ENCODE data around the gene C1QA.

C1QA gene

DNA sequence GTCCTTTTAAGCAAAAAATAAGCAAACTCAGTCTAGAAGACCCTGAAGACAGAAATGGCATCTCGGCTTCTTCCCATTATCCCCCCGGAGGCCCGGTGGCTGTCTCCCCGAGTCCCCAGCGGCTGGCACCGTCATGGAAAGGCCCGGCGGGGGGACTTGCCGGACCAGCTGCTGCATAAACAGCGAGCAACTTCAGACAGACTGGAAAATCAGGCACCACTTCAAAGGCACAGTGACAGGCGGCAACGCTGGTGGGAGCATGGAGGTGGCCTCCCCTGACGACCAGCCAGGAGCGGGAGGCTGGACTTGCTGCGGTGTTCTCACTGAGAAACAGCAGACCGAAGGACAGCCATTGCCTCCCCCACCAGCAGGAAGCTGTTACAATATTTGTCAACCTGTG, 18.4 kb upstream of the C1QA start (continued):
- TF ChIP-seq ZNF843 (tag by site-specific recombination; IDR thresholded peaks at IDR 0.05) (no peak), GLIS2 (tag by site-specific recombination; IDR thresholded peaks at IDR 0.05) (0 out of 2 replicates have a peak, but pooled peaks have one; percentile 25), ZXDB (tag by site-specific recombination; IDR thresholded peaks at IDR 0.05) (no peak), SCRT1 (tag by site-specific recombination; IDR thresholded peaks at IDR 0.05; ENCODE audit: borderline replicate concordance) (no peak), KLF1 (tag by site-specific recombination; IDR thresholded peaks at IDR 0.05) (no peak)
- TF ChIP-seq, protein P1, sequence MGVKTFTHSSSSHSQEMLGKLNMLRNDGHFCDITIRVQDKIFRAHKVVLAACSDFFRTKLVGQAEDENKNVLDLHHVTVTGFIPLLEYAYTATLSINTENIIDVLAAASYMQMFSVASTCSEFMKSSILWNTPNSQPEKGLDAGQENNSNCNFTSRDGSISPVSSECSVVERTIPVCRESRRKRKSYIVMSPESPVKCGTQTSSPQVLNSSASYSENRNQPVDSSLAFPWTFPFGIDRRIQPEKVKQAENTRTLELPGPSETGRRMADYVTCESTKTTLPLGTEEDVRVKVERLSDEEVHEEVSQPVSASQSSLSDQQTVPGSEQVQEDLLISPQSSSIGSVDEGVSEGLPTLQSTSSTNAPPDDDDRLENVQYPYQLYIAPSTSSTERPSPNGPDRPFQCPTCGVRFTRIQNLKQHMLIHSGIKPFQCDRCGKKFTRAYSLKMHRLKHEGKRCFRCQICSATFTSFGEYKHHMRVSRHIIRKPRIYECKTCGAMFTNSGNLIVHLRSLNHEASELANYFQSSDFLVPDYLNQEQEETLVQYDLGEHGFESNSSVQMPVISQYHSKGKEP (tag by site-specific recombination; IDR thresholded peaks at IDR 0.05): no peak

DNA sequence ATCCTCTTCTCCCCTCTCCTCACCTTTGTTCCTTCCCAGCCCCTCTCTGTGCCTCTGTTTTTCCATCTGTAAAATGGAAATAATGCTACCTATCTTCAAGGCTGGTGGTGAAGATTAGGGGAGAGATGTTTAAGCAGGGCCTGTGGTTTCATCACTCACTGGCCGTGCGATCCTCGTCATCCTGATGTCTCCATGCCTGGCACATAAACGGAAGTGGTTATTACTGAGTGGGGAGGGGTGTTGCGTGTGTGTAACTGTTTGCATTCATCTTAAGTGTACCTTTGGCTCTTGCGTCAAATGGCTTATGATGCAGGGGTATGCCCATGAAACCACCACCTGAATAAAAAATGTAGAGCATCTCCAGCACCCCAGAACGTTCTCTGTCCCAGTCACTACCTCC, 17.2 kb upstream of the C1QA start:
- Histone ChIP-seq H3K27ac (ENCODE audit: extremely low read depth, low read depth, low read length) (no peak overlapping the region), H3K4me3 (ENCODE audit: low read depth, low read length) (no peak overlapping the region), H3K9me3 (ENCODE audit: control insufficient read depth, insufficient read depth, low read depth, low read length) (no peaks in the 10 kb centered on the region), H3K36me3 (ENCODE audit: control insufficient read depth in 2 of 2, insufficient read depth in 1 of 2, low read length in 2 of 2) (no peaks in the 10 kb centered on the region), H3K4me1 (ENCODE audit: control insufficient read depth, insufficient read depth, low read length) (no peaks in the 10 kb centered on the region)
- TF ChIP-seq ZNF10 (tag by site-specific recombination; IDR thresholded peaks at IDR 0.05) (no peak), FEZF1 (tag by site-specific recombination; IDR thresholded peaks at IDR 0.05) (no peak), WT1 (tag by site-specific recombination; IDR thresholded peaks at IDR 0.05) (no peak)
- ChIA-PET POLR2A (no interaction called here), CTCF (no interaction called here)

DNA sequence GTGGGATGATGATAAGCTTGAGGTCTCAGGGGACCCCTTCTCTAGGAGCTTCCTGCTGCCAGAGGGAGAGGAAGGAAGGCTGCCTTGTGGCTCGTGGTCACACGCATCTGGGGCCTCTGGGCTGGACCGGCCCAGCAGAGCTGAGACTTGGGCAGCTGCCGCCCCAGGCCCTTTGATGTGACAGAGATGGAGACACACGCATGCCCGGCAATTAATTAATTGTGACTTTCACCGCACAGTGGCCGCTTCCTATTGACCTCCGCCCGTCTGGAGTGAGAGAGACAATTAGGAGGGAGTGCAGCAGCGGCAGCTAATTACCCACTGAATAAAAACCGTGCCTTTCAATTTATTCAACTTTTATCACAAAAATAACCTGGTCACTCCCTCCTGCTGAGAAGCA, 16.6 kb upstream of the C1QA start:
- TF ChIP-seq ZNF423 (tag by site-specific recombination; IDR thresholded peaks at IDR 0.05) (no peak), ZNF658 (tag by site-specific recombination; IDR thresholded peaks at IDR 0.05) (no peak), ZNF37A (tag by site-specific recombination; IDR thresholded peaks at IDR 0.05) (no peak), ZNF274 (IDR thresholded peaks at IDR 0.05; ENCODE audit: low read length) (no peak), ZNF274 (tag by site-specific recombination; IDR thresholded peaks at IDR 0.05; ENCODE audit: borderline replicate concordance) (no peak), ZNF747 (tag by site-specific recombination; IDR thresholded peaks at IDR 0.05) (no peak), ZNF214 (tag by site-specific recombination; IDR thresholded peaks at IDR 0.05; ENCODE audit: borderline replicate concordance) (no peak), FEZF1 (tag by site-specific recombination; IDR thresholded peaks at IDR 0.05) (no peak), ZNF529 (tag by site-specific recombination; IDR thresholded peaks at IDR 0.05; ENCODE audit: insufficient replicate concordance) (no peak), IKZF3 (tag by site-specific recombination; IDR thresholded peaks at IDR 0.05) (no peak), YY1 (tag by site-specific recombination; IDR thresholded peaks at IDR 0.05) (no peak)
- TF ChIP-seq, protein P2, sequence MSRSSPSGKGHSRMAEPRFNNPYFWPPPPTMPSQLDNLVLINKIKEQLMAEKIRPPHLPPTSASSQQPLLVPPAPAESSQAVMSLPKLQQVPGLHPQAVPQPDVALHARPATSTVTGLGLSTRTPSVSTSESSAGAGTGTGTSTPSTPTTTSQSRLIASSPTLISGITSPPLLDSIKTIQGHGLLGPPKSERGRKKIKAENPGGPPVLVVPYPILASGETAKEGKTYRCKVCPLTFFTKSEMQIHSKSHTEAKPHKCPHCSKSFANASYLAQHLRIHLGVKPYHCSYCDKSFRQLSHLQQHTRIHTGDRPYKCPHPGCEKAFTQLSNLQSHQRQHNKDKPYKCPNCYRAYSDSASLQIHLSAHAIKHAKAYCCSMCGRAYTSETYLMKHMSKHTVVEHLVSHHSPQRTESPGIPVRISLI (tag by site-specific recombination; IDR thresholded peaks at IDR 0.05): no peak
- TF ChIP-seq, protein P3, sequence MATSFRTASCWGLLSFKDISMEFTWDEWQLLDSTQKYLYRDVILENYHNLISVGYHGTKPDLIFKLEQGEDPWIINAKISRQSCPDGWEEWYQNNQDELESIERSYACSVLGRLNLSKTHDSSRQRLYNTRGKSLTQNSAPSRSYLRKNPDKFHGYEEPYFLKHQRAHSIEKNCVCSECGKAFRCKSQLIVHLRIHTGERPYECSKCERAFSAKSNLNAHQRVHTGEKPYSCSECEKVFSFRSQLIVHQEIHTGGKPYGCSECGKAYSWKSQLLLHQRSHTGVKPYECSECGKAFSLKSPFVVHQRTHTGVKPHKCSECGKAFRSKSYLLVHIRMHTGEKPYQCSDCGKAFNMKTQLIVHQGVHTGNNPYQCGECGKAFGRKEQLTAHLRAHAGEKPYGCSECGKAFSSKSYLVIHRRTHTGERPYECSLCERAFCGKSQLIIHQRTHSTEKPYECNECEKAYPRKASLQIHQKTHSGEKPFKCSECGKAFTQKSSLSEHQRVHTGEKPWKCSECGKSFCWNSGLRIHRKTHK (tag by site-specific recombination; IDR thresholded peaks at IDR 0.05): no peak
- ChIA-PET POLR2A (no interaction called here), CTCF (no interaction called here)
- H3K4me1 ChIP-seq (ENCODE audit: control insufficient read depth, insufficient read depth, low read length): no peaks in the 10 kb centered on the region
- H3K4me3 ChIP-seq (ENCODE audit: low read depth, low read length): no peak overlapping the region
- H3K9me3 ChIP-seq (ENCODE audit: control insufficient read depth, insufficient read depth, low read depth, low read length): no peaks in the 10 kb centered on the region
- no peaks in the 10 kb centered on the region for H3K36me3 ChIP-seq (ENCODE audit: control insufficient read depth in 2 of 2, insufficient read depth in 1 of 2, low read length in 2 of 2)
- no peak overlapping the region for H3K27ac ChIP-seq (ENCODE audit: extremely low read depth, low read depth, low read length)

Data from HEK293 (cell line).